DMS79 treated with DMSO at 0.1 percent for 48 hours (cell line): ENCODE results near the gene CARD19.
"Not testable (repeated sequence)": the region's sequence is repeated elsewhere in the genome, so short reads cannot be mapped to it uniquely, and the experiment has no call there.

Source experiments
- DNase-seq: peaks from one replicate; lab custom pipeline; 2025; lab: John Stamatoyannopoulos, UW

The CARD19 gene

GRCh38 chr9:93134015-93134739 lies 38.2 kb downstream of the CARD19 start, which contains the start of gene NINJ1:
Gene NINJ1, minus strand, starts transcription at chr9:93134251. Its CDS starts 34 bp downstream, at chr9:93134217.
- peak; percentile 11 for DNase-seq

GRCh38 chr9:93134740-93135444 lies 38.9 kb downstream of the CARD19 start:
- DNase-seq, result no peak

GRCh38 chr9:93136011-93136440 lies 40.0 kb downstream of the CARD19 start:
- peak; percentile 33 for DNase-seq

GRCh38 chr9:93137362-93137761 lies 41.3 kb downstream of the CARD19 start:
- DNase-seq, result no peak

- no peak for DNase-seq
Observed at GRCh38 chr9:93138171-93138764, 42.3 kb downstream of the CARD19 start.

GRCh38 chr9:93139365-93140182 lies 43.6 kb downstream of the CARD19 start:
- DNase-seq, result no peak

GRCh38 chr9:93141771-93142483 lies 45.9 kb downstream of the CARD19 start:
- DNase-seq, result no peak

GRCh38 chr9:93143830-93144530 lies 48.0 kb downstream of the CARD19 start:
- peak; percentile 26 for DNase-seq

- DNase-seq, result not testable (repeated sequence)
Observed at GRCh38 chr9:93146696-93147095, 50.7 kb downstream of the CARD19 start.

GRCh38 chr9:93147632-93148031 lies 51.6 kb downstream of the CARD19 start:
- DNase-seq, result no peak

- no peak for DNase-seq
Observed at GRCh38 chr9:93148721-93149120, 52.7 kb downstream of the CARD19 start.

- DNase-seq, result no peak
Observed at GRCh38 chr9:93149361-93149760, 53.3 kb downstream of the CARD19 start.

GRCh38 chr9:93151097-93151784 lies 55.2 kb downstream of the CARD19 start:
- DNase-seq, result no peak

GRCh38 chr9:93154293-93154903 lies 58.4 kb downstream of the CARD19 start:
- DNase-seq, result no peak

GRCh38 chr9:93155716-93156474 lies 59.9 kb downstream of the CARD19 start:
- peak; percentile 3 for DNase-seq

GRCh38 chr9:93156475-93157008 lies 60.5 kb downstream of the CARD19 start:
- no peak for DNase-seq

- peak; percentile 34 for DNase-seq
Observed at GRCh38 chr9:93159601-93160471, 63.8 kb downstream of the CARD19 start.
